GM19452 (cell line): Measurements from ENCODE around the gene GORASP1.
A peak's percentile ranks its signal among the peaks of the same experiment; 100 is the strongest.

ENCODE experiments used
- ATAC-seq: cut with Tn5 transposase; IDR thresholded peaks from one replicate; pipeline ENCODE4 v1.9.1; 2021; ENCODE audit not compliant: unreplicated experiment

GORASP1 gene

DNA sequence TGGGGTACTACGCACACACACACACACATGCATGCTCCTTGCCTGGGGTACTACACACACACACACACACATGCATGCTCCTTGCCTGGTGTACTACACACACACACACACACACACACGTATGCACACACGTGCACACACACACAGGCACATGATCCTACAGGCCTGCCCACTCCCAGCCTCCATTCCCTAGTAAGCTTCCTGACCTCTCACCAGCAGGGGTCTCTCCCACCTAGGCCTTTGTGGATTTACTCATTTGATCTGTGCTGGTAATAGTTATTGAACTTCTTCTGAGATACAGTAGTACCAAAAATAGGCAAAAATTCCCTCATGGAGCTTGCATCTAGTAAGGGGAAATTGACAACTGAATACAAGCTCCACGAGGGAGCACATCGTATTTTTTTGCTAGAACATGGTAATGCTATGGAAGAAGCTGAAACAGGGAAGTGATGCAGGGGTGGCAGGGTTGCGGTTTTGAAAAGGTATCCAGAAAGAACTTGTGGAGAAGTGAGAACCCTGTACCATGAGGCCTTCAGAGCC is 19.2 kb upstream of the GORASP1 start:
- no peak for ATAC-seq

DNA sequence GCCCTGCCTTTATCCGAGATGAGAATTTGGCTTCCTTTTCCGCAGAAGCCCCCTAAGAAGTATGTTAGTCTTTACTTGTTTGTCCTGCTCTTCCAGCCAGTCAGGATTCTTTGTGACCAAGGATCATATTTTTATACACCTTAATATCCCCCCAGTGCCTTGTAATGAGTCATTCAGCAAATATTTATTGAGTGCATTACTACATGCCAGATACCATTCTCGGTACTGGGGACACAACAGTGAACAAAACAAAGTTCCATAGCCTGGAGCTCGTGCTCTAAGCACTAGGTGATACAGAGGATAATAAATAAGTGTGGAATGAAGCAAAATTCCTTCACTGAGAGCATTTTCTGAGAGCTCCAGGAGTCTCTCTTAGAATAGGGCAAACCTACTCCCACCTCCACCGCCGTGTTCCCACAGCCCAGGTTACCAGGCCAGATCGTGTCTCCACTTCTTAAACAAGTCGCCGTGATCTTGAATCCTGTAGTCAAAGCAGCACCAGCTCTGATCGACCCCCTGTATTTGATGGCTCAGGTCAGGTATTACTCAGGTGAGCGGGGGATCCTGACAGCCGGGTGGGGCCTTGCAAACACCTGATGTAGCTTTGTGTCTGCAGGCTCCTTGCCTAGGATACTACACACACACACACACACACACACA is 18.5 kb upstream of the GORASP1 start:
- no peak for ATAC-seq

DNA sequence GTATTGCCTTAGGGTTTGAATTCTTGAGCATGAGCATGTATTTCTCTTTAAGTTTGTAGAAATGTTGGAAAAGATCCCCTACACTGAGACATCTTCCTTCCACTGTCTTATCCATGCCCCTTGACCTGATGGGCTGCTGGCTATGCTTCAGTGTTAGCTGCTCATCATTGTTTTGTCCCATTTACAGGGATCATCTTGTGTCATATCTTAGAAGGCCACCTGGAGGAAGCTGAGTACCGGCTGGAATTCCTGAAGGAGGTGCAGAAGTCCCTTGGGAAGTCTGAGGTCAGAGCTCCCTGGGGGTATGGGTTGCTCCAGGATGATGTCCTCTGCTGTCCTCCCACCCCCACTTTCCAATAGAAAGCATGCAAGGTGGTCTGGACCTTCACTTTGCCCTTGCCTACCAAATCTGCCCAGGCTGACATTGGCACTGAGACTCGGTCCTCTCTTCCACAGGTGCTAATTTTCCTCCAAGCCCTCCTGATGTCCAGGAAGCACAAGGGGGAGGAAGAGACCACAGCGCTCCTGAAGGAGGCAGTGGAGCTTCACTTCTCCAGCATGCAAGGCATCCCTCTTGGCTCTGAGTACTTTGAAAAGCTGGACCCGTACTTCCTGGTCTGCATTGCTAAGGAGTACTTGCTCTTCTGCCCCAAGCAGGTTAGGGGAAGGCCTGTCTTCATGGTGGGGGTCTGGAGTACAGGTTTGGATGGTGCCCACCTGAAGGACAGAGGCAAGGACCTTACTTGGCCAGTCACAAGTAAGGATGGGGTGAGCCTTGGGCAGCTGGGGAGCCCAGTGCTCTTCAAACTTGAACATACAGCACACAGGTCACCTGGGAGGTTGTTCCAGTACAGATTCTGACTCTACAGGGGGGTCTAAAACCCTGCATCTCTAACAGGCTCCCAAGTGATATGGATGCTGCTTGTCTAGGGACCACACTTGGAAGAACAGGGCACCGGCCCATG is 17.7 kb upstream of the GORASP1 start:
- ATAC-seq, result no peak

DNA sequence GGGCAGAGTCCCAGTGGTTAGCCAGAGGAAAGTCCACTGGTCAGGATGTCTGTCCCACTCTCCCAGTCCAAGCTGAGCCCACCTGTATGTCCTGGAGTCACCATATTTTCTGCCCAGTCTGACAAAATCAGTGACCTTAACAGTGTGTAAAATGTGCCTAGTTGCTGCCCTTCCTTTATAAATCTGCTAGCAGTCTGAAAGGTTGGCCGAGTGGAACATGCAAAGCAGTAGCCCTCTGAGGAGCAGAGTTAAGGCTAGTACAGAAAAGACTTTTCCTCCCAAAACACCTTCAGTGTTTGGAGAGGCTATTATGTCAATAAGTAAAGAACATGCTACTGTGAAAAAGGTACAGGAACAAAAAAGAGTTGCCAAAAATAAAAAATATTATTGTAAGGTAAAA is 15.4 kb upstream of the GORASP1 start:
- ATAC-seq, result no peak

DNA sequence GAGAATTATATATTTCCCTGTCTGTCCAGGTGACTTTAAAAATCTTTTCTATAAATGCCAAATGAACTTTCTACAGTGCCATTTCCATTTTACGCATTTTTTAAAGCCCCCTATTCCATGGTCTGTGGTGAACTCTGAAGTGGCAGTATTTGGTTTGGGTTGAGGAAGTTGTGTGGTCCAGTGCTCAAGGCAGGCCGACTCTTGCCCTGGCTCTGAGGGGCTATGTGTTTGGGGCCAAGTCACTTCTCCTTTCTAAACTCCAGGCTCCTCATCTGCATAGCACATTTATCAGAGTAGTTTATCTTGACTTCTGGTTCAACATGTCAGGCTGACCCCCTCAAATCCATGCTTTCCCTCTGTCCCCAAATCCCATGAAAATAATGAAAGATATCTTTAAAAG is 14.2 kb upstream of the GORASP1 start:
- ATAC-seq, result no peak

DNA sequence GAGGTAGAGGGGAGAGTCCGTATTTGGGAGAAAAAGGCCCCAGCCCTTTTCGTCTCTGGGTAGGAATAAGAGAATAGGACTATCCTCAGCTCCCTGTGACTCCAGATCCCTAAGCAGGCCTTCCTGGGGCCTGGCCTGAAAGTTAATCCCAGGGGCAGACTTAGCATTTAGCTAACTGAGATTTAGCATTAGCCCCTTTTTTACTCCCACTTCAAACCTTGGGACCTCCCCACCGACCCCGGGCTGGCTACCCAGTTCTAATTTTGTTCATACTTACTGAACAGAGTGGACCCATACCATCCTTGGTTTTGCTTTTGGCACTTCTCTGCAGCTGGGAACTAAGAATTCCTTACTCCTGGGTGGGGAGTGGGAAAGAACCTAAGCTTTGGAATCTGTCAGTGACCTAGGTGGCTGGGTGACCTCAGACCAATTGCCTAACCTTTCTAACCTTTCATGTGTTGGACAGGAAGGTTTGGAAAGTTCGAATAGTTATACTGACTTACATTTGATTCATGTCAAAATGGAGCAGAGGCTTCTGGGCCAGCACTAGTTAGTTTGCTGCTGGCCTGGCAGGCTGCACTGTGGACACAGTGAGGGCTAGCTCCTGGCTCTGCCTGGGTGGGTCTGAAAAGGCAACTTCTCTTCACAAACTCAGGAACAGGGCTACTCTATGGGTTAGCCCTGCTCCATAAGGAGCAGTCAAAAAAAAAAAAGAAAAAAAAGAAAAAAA is 11.7 kb upstream of the GORASP1 start:
- no peak for ATAC-seq

DNA sequence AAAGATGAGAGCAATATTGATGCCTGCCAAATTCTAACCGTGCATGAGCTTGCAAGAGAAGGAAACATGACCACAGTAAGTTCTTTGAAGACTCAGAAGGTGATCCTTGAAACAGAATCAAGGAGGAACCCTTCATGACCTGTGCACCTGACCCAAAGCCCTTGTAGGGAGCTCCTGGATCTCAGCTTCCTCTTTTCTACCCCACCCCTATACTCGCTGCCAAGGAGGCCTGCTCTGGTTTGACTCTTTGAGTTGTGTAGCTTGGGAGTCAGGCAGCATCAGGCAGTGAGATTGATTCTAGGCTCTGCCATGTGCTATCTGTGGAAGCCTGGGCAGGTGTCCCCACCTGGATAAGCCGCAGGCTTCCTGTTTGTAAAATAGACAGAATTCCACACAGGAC is 10.7 kb upstream of the GORASP1 start:
- ATAC-seq, result no peak

DNA sequence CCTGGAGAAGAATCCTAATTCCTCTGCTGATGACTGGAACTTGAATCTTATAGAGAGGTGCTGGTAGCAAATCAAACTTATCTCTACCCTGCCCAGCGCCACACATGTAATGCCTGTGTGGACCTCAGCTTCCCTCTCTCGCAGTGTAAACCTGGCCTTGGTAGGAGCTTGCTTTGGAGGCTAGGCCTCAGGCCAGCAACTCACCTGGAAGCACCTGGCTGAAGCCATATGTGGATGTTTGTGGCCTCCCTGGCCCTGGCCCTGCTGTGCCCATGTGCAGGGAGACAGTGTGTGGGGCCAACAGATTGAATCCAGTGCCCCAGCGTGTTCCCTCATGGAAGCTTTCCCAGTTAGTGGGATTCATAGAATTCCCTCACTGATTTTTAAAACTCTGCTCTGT is 8.4 kb upstream of the GORASP1 start:
- no peak for ATAC-seq

DNA sequence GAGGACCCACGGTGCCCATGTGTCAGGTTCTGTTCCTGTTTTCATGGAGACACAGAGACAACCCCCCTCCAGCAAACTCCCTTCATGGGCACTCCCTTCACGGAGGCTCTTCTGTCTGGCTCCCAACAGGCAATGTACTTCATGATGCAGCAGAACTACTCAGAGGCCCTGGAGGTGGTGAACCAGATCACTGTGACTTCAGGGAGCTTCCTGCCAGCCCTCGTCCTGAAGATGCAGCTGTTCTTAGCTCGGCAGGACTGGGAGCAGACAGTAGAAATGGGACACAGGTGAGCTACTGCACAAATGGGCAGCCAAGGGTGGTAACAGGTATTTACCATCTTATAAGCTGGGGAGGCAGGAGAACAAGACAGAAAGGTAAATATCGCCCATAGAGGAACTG is 7.0 kb upstream of the GORASP1 start:
- ATAC-seq, result no peak

DNA sequence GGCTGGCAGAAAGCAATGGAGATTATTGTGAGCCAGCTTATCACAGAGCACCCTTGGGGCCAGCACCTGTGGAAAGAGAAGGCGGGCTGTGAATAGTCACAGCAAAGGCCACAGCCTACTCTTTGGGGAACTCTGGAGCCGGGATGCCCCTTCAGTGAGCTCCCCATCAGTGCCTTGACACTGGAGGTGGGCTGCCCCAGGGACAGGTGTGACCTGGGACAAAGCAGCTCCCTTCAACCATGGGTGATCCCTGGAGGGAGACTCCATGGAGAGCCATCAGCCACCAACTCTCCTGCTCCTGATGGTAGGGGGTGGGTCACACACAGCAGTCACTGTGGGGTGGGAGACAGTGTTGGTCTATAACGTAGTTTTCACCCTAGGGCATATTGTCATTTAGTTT is 5.9 kb upstream of the GORASP1 start:
- no peak for ATAC-seq

DNA sequence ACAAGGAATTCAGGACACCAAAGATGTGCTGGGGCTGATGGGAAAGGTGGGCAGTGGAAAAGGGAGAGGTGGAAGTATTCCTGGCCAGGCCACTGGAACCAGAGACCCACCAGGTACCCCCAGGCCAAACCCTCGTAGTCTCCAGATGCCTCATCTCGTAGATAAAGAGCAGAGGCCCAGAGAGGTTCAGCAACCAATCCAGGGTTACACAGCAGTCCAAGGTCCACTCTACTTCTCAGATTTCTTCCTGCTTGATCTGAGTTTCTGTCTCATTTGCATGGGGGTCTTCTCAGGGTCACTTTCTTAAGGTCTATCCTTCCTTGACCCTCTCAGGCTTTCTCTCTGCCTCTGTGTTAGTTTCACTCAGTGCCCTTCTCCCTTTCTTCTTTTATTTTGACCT is 5.1 kb upstream of the GORASP1 start:
- ATAC-seq, result no peak

DNA sequence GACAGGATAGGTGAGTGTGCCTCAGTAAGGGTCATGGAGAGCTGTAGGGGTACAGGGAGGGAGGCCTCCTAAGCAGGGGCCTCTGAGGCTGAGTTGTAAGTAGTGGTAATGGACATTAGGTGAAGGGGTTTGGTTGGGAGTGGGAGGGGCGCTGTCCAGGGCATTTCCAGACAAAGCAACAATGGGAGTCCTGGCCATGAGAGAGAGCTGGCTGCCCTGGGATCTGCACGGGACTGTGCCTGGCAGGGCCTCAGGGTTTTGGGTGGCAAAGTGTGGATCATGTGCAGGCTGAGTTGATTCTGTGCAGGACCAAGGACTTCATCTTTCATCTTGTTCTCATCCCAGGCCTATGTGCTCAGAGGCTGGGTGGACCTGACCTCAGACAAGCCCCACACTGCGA is 4.7 kb upstream of the GORASP1 start:
- ATAC-seq, result no peak

DNA sequence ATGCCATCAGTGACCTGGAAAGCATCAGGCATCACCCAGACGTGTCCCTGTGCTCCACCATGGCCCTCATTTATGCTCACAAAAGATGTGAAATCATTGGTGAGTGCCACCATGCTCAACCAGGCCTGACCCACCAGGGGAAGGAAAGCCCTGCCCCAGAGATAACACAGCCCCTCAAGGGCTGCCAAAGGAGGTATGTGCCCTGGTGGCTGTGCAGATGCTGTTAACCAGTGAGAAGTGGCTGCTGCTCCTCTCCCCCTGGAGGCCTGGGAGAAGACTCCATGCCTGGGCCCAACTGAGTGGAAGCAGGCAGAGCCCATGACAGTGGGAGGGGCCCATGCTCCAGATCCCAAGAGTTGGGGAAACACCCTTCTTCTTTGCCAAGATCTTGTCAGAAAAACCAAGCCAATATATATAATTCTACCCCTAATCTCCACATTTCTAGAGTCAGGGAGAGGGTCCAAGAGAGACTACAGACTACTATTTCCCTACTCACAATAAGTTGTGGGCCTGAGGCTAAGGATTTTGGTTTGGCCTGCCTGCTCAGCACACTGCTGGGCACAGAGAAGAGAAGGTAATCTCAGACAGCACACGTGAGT is 2.7 kb upstream of the GORASP1 start:
- no peak for ATAC-seq

DNA sequence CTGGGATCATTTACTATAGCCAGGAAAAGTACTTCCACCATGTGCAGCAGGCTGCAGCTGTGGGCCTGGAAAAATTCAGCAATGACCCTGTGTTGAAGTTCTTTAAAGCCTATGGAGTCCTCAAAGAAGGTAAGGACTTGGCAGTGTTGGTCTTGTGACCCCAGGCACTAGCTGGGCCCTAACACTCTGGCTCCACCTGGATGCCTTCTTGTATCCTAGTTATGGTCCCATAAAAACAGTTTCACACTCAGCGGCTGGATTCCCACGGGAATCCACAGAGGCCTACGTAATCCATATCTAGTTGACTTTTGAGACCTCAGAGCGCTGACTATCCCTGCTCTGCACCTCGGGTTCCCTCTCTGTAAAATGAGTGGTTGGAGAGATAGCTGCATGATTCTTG is 1.7 kb upstream of the GORASP1 start:
- ATAC-seq, result no peak

DNA sequence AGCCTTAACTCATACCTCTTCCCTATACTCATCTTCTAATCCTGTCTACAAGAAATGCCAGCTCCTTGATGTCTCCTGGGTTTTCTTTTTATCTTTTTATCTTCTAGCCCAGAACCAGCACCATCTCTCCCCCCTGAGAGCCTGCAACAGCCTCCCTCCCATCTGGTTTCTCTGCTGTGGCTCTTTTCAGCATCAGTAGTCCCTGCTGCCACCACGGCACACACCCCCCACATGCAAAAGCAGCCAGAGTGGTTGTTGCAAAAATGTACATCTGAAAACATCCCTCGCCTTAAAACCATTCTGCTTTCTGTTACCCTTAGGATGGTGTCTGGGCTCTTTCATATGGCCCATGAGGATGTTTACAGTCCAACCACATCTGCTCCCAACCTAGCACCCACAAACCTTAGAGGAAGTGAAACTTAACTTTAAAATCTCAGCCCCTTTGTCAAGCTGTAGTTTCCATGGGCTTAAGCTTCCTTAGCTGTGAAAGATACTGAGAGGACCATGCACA is 828 bp upstream of the GORASP1 start:
- peak; percentile 88 for ATAC-seq

DNA sequence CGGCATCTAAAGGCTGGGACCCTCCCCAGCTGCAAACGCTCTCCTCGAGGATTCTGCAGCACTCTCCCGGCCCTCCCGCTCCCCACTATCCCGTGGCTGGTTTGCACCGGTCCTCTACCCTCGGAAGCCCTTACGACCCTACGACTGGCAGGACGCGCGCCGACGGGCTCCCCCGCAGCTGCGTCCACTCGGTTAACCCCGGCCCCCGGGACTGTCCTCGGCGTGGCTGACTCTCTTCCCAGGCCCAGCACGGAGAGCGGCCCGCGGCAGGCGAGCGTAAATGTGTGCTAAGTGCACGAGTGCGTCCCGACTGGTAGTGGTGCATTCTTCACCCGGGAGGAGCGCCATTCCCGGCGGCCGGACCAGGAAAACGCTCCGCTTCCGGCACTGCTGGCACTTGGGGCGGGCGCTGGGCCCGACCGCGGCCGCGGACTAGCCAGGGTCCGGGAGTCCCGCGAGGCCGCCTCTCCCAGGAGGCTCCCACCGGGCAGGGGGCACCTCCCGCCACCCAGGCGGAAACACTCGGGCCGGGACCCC is 508 bp downstream of the GORASP1 start:
- ATAC-seq, result no peak

DNA sequence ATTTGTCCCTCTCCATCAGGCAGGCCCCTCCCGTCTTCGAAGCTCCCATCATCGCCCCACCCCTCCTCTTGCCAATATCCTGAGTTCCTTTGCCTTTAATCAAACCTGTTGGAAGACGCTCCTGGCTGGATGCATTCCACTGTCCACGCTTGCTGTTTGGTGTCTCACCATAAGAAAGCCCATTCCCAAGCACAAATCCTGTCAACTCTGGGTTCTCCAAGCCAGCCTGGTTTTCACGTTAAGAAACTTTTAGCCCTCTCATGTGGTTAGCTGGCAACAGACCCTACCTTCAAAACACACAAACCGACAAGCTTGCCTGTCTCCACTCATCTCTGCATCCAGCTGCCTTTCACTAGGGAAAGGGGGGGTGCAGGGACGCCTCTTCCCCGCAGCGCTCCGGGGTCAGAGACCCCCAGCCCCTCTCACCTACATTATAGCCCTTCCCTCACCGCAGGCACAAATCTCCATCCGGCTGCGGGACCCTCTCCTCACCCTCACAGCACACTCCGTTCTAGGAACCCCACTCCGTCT is 1.1 kb downstream of the GORASP1 start:
- ATAC-seq, result no peak

DNA sequence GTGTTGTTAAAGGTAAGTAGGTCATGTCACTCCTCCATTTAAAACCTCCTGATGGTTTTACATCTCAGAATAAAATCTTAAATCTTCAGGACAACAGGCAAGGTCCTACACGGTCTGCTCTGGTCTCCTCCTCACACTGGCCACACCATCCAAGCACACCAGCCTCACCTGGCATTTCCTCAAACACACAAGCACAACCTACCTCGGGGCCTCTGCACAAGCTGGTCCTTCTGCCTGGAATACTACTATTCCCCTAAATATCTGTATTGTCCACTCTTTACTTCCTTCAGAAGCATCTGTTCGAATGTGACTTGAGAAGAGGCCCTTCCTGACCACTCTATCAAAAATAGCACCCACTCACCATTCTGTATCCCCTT is 1.8 kb downstream of the GORASP1 start:
- ATAC-seq, result no peak

DNA sequence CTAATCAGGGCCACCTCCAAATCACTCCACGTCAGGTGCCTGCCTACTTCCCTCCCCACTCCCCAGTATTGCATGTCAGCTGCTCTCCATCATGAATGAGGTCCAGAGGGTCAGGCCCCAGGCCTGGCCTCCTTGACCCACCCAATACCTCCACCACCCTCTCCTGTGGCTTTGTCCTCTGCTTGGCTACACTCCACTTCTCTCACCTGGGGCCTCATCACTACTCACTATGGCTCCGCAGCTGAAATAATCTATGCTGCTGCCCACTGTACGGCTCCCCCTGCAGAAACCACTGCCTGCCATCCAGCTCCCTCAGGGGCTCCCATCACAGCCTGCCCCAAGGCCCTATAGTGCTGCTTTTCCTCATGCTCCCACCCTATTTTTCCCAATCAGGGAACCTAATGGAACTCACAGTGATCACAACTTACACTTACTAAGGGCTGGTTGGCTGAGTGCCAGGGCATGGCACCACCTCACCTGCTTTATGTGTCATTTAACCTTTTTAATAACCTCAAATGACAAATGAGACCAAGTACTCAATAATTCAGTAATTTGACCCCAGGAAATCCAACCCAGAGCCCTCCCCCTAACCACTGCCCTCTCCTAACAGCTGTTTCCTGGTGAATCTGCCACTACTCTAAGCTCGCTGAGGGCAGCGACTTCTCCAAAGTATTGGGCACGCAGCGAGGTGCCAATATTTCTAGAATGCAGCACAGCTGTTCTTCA is 2.3 kb downstream of the GORASP1 start:
- no peak for ATAC-seq
